CD14-positive monocyte (primary cell): ENCODE results near the gene TMEM14A. TPM values are rescaled to one million over a fixed set of nuclear protein-coding genes. Genes with fewer than 3 reads are reported as not detected.

Experiments used
- DNase-seq, 3 donors: peaks; one replicate each; pipeline ENCODE4 v3.0.0-alpha.2; 2011 to 2022
- H2AFZ ChIP-seq: 2 replicates; pipeline ENCODE4 v1.6.0; 2012; ENCODE audit warnings: mild to moderate bottlenecking, low read depth, low read length, inconsistent platforms; ENCODE audit not compliant: insufficient read depth, poor library complexity, severe bottlenecking
- H3K27ac ChIP-seq, 2 donors: 1 replicate in 1 of 2; 2 replicates in 1 of 2; pipeline ENCODE4 v1.5.1; 2012 to 2013; ENCODE audit warnings: low read length in 2 of 2, control low read depth in 1 of 2, inconsistent platforms in 1 of 2, low read depth in 1 of 2, mild to moderate bottlenecking in 1 of 2
- H3K27me3 ChIP-seq, 2 donors: one replicate each; pipeline versions ENCODE4 v1.6.0 to v1.6.1; 2011 to 2013; ENCODE audit warnings: low read length in 2 of 2; ENCODE audit not compliant: control insufficient read depth in 2 of 2, insufficient read depth in 2 of 2
- H3K36me3 ChIP-seq, 2 donors: replicated peaks in 1 of 2; 1 replicate in 1 of 2; 2 replicates in 1 of 2; pipeline versions ENCODE4 v1.5.1 to v1.6.1; 2012 to 2013; ENCODE audit warnings: low read length in 2 of 2, control low read depth in 1 of 2, inconsistent platforms in 1 of 2, mild to moderate bottlenecking in 1 of 2; ENCODE audit not compliant: insufficient read depth in 2 of 2, control insufficient read depth in 1 of 2
- H3K4me1 ChIP-seq, 2 donors: 1 replicate in 1 of 2; 2 replicates in 1 of 2; pipeline versions ENCODE4 v1.5.1 to v1.6.1; 2012 to 2013; ENCODE audit warnings: low read length in 2 of 2, control low read depth in 1 of 2, inconsistent platforms in 1 of 2, mild to moderate bottlenecking in 1 of 2, moderate library complexity in 1 of 2; ENCODE audit not compliant: insufficient read depth in 2 of 2, control insufficient read depth in 1 of 2
- H3K4me2 ChIP-seq: replicated peaks from 2 replicates; pipeline ENCODE3; 2012; ENCODE audit warnings: low read length, moderate library complexity, mild to moderate bottlenecking; ENCODE audit not compliant: poor library complexity, severe bottlenecking; ENCODE audit errors: extremely low read depth
- H3K4me3 ChIP-seq, 3 experiments: fragments of 200-600 bp in 1 of 3; sonication (generic) in 1 of 3; replicated peaks in 1 of 3; 1 replicate in 2 of 3; 2 replicates in 1 of 3; pipeline ENCODE4 v1.5.1; 2011 to 2013; ENCODE audit warnings: low read length in 3 of 3, mild to moderate bottlenecking in 3 of 3, control low read depth in 2 of 3, low read depth in 2 of 3, inconsistent platforms in 1 of 3, moderate library complexity in 1 of 3
- H3K79me2 ChIP-seq: 2 replicates; pipeline ENCODE4 v1.6.0; 2012; ENCODE audit warnings: mild to moderate bottlenecking, control low read depth, inconsistent platforms, low read length, moderate library complexity; ENCODE audit not compliant: insufficient read depth
- H3K9ac ChIP-seq: 2 replicates; pipeline ENCODE4 v1.6.0; 2017; ENCODE audit warnings: low read length, mild to moderate bottlenecking; ENCODE audit not compliant: insufficient read depth, poor library complexity, severe bottlenecking
- H3K9me3 ChIP-seq, 2 donors: replicated peaks in 1 of 2; 1 replicate in 1 of 2; 2 replicates in 1 of 2; pipeline versions ENCODE4 v1.5.1 to v1.6.1; 2012 to 2013; ENCODE audit warnings: low read length in 2 of 2, control low read depth in 1 of 2; ENCODE audit not compliant: control insufficient read depth in 1 of 2, insufficient read depth in 1 of 2
- H4K20me1 ChIP-seq: 2 replicates; pipeline ENCODE4 v1.6.0; 2012; ENCODE audit warnings: mild to moderate bottlenecking, low read length, control low read depth, moderate library complexity; ENCODE audit not compliant: insufficient read depth
- H3K27ac Mint-ChIP-seq, 7 donors: one replicate each; pipeline ENCODE4 v1.8.0; 2020; ENCODE audit warnings: mild to moderate bottlenecking in 7 of 7, mixed read lengths in 7 of 7, moderate library complexity in 6 of 7, inconsistent platforms in 2 of 7
- H3K27me3 Mint-ChIP-seq, 3 donors: one replicate each; pipeline ENCODE4 v1.8.0; 2021 to 2022; ENCODE audit warnings: low read depth in 3 of 3, mild to moderate bottlenecking in 3 of 3, mixed read lengths in 3 of 3, moderate library complexity in 3 of 3, inconsistent platforms in 1 of 3
- H3K36me3 Mint-ChIP-seq, 2 donors: one replicate each; pipeline ENCODE4 v1.8.0; 2020; ENCODE audit warnings: mixed read lengths in 2 of 2, inconsistent platforms in 1 of 2, mild to moderate bottlenecking in 1 of 2
- H3K4me1 Mint-ChIP-seq: one replicate; pipeline ENCODE4 v1.8.0; 2020; ENCODE audit warnings: mild to moderate bottlenecking, mixed read lengths
- H3K4me3 Mint-ChIP-seq, 2 donors: one replicate each; pipeline ENCODE4 v1.8.0; 2020; ENCODE audit warnings: mild to moderate bottlenecking in 2 of 2, mixed read lengths in 2 of 2, moderate library complexity in 1 of 2
- H3K9me3 Mint-ChIP-seq, 7 donors: one replicate each; pipeline ENCODE4 v1.8.0; 2020 to 2022; ENCODE audit warnings: mixed read lengths in 7 of 7, mild to moderate bottlenecking in 6 of 7, moderate library complexity in 6 of 7, inconsistent platforms in 2 of 7
- WGBS: methylation state at CpG from one replicate; pipeline ENCODE4 v1.1.5; 2013; ENCODE audit warnings: missing lambda C conversion rate; ENCODE audit not compliant: insufficient coverage; 5-methylcytosine and 5-hydroxymethylcytosine counted together
- intact Hi-C, 2 donors: fragments of 100-400 bp; cut with micrococcal nuclease; formaldehyde crosslinking; loops; one replicate each; pipeline versions ENCODE4 v1.15.0 to v1.15.1; 2023
- polyA plus RNA-seq, 3 donors: library from polyadenylated mRNA; depleted of rRNA in 1 of 3; unstranded in 2 of 3; stranded (reverse) in 1 of 3; fragments of 300-500 nt in 2 of 3; fragments of >200 nt in 1 of 3; fragmentation: Illumina TruSeq in 2 of 3; gene quantifications; 1 replicate in 2 of 3; 2 replicates in 1 of 3; pipeline ENCODE4 v1.2.3, GENCODE V29; 2012 to 2021
- TF ChIP-seq, protein P1 (sequence below): fragments of 200-600 bp; IDR thresholded peaks from one replicate; pipeline ENCODE4 v1.8.0; 2022; ENCODE audit warnings: antibody characterized with exemption, mild to moderate bottlenecking

Gene TMEM14A
- polyA plus RNA-seq, 3 donors, result 0.08 to 0.23 (median 0.20) TPM

DNA sequence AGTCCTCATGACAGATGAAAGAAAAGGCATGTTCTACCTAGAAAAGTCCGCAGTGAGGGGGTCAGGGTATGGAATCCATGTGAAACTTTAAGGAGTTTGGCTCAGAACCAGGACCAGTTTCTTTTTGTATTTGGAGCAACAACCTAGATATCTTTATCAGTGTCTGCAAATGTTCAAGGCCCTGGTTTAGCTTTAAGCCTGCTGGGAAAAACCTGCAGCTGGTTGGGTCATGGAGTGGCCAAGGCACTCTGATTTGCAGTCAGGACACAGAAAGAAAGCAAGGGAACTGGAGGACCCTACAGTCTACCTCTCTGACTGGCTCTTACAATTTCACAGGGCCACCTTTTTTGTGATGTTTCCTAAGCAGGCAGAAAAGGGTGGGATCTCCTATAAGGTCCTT is 58.7 kb downstream of the TMEM14A start:
- Histone ChIP-seq H3K9me3 (no peaks in the 10 kb centered on the region), H3K36me3 (no peaks in the 10 kb centered on the region), H4K20me1 (no peaks in the 10 kb centered on the region), H3K9ac (no peak overlapping the region), H3K27ac (no peak overlapping the region), H2AFZ (no peak overlapping the region), H3K79me2 (no peaks in the 10 kb centered on the region), H3K27me3 (no peaks in the 10 kb centered on the region), H3K4me2 (no peak overlapping the region), H3K4me3 (no peak overlapping the region), H3K4me1 (no peaks in the 10 kb centered on the region)
- H3K4me3 Mint-ChIP-seq, result no peak overlapping the region
- DNase-seq, result no peak
- no peaks in the 10 kb centered on the region for H3K9me3 Mint-ChIP-seq
- no peak overlapping the region for H3K27ac Mint-ChIP-seq
- TF ChIP-seq, protein P1, sequence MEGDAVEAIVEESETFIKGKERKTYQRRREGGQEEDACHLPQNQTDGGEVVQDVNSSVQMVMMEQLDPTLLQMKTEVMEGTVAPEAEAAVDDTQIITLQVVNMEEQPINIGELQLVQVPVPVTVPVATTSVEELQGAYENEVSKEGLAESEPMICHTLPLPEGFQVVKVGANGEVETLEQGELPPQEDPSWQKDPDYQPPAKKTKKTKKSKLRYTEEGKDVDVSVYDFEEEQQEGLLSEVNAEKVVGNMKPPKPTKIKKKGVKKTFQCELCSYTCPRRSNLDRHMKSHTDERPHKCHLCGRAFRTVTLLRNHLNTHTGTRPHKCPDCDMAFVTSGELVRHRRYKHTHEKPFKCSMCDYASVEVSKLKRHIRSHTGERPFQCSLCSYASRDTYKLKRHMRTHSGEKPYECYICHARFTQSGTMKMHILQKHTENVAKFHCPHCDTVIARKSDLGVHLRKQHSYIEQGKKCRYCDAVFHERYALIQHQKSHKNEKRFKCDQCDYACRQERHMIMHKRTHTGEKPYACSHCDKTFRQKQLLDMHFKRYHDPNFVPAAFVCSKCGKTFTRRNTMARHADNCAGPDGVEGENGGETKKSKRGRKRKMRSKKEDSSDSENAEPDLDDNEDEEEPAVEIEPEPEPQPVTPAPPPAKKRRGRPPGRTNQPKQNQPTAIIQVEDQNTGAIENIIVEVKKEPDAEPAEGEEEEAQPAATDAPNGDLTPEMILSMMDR, result no peak
- peaks cover 0 to 3% (median 1%) of the 10 kb centered on the region in 3 donors for H3K27me3 Mint-ChIP-seq
- H3K36me3 Mint-ChIP-seq, result no peaks in the 10 kb centered on the region
- 100% methylated on average over 1 of the region's 1 CpG for WGBS
- intact Hi-C loops, result no loop called here
- no peaks in the 10 kb centered on the region for H3K4me1 Mint-ChIP-seq

- intact Hi-C loops, result no loop called here
- peaks cover 0 to 3% (median 1%) of the 10 kb centered on the region in 3 donors for H3K27me3 Mint-ChIP-seq
- Histone ChIP-seq H3K4me3 (no peak overlapping the region), H4K20me1 (no peaks in the 10 kb centered on the region), H3K4me1 (no peaks in the 10 kb centered on the region), H3K27me3 (no peaks in the 10 kb centered on the region), H3K79me2 (no peaks in the 10 kb centered on the region), H3K4me2 (no peak overlapping the region), H2AFZ (no peak overlapping the region), H3K27ac (no peak overlapping the region), H3K9me3 (peaks cover 0 to 4% of the 10 kb centered on the region in 2 donors), H3K9ac (no peak overlapping the region), H3K36me3 (no peaks in the 10 kb centered on the region)
- H3K4me3 Mint-ChIP-seq, result no peak overlapping the region
- TF ChIP-seq, protein P1, result no peak
- H3K27ac Mint-ChIP-seq, result no peak overlapping the region
- no peak for DNase-seq
- peaks cover 0 to 3% (median 0%) of the 10 kb centered on the region in 7 donors for H3K9me3 Mint-ChIP-seq
- H3K4me1 Mint-ChIP-seq, result no peaks in the 10 kb centered on the region
- no CpG with 5 or more reads among the region's 6 CpGs for WGBS
- no peaks in the 10 kb centered on the region for H3K36me3 Mint-ChIP-seq
Measured at GRCh38 chr6:52731719-52732118, 60.8 kb downstream of the TMEM14A start.
